Testis (tissue), 3 donors: ENCODE data around the gene SLC25A36. TPM values are rescaled to one million over a fixed set of nuclear protein-coding genes. Genes with fewer than 3 reads are reported as not detected.
A peak's percentile ranks its signal among the peaks of the same experiment; 100 is the strongest.
"Not testable (repeated sequence)": the region's sequence is repeated elsewhere in the genome, so short reads cannot be mapped to it uniquely, and the experiment has no call there.

Source experiments
- DNase-seq: peaks from one replicate; pipeline ENCODE4 v3.0.0-alpha.2; 2019
- H3K27ac ChIP-seq, 2 donors: fragments of 200-600 bp; sonication (generic); one replicate each; pipeline ENCODE4 v1.5.1; 2019
- H3K27me3 ChIP-seq: fragments of 200-600 bp; sonication (generic); one replicate; pipeline ENCODE4 v1.5.1; 2019
- H3K36me3 ChIP-seq: fragments of 200-600 bp; sonication (generic); one replicate; pipeline ENCODE4 v1.5.1; 2017; ENCODE audit warnings: low read depth; ENCODE audit errors: missing control alignments
- H3K4me1 ChIP-seq: fragments of 200-600 bp; sonication (generic); one replicate; pipeline ENCODE4 v1.5.1; 2019
- H3K4me3 ChIP-seq, 2 donors: fragments of 200-600 bp; sonication (generic); one replicate each; pipeline ENCODE4 v1.5.1; 2017 to 2019
- H3K9me3 ChIP-seq: fragments of 200-600 bp; sonication (generic); one replicate; pipeline ENCODE4 v1.5.1; 2017
- CTCF ChIP-seq, 3 experiments: fragments of 450-650 bp in 2 of 3; fragments of 200-600 bp in 1 of 3; sonication (generic) in 1 of 3; IDR thresholded peaks; one replicate each; pipeline ENCODE4 v1.5.1; 2016 to 2019; ENCODE audit warnings: antibody characterized with exemption in 3 of 3, mild to moderate bottlenecking in 2 of 3, moderate library complexity in 1 of 3
- POLR2A ChIP-seq: fragments of 450-650 bp; IDR thresholded peaks from one replicate; pipeline ENCODE4 v1.6.1; 2017; ENCODE audit warnings: antibody characterized with exemption, mild to moderate bottlenecking, moderate library complexity
- WGBS, 2 donors: methylation state at CpG; one replicate each; pipeline ENCODE4 v1.1.5; 2018; 5-methylcytosine and 5-hydroxymethylcytosine counted together
- intact Hi-C: fragments of 100-400 bp; cut with DNase I; formaldehyde crosslinking; loops from one replicate; pipeline ENCODE4 v1.15.1; 2023; ENCODE audit warnings: low total_unique reads
- polyA plus RNA-seq: library from polyadenylated mRNA; stranded (reverse); fragments of 350-450 nt; fragmentation: Illumina TruSeq; extraction: RNeasy Lipid Tissue Mini Kit (QIAGEN cat#74804); gene quantifications from one replicate; pipeline ENCODE4 v1.2.3, GENCODE V29; 2014; ENCODE audit warnings: low read depth, low replicate concordance; ENCODE audit not compliant: insufficient read depth
- total RNA-seq, 2 donors: library from RNA; depleted of rRNA; stranded (reverse); fragments of >200 nt; gene quantifications; one replicate each; pipeline ENCODE4 v1.2.3, GENCODE V29; 2016

The SLC25A36 gene
- total and polyA plus RNA-seq, 3 donors from 2014 or later, result 56.8 to 162 (median 109) TPM

GRCh38 chr3:140948460-140949249 is 7.0 kb downstream of the SLC25A36 start:
- Histone ChIP-seq H3K27ac (peak overlapping the region; percentile 55 to 64), H3K9me3 (no peaks in the 10 kb centered on the region), H3K36me3 (no peaks in the 10 kb centered on the region), H3K4me3 (no peak overlapping the region), H3K4me1 (peaks cover 39% of the 10 kb centered on the region), H3K27me3 (no peaks in the 10 kb centered on the region)
- TF ChIP-seq POLR2A (no peak), CTCF (IDR thresholded peaks at IDR 0.05) (no peak)
- WGBS, 2 donors, result 72 to 82% methylated on average over 5 of the region's 5 CpGs
- no peak for DNase-seq
- intact Hi-C loops, result no loop called here

GRCh38 chr3:140950144-140950543 is 8.5 kb downstream of the SLC25A36 start:
- no peaks in the 10 kb centered on the region for H3K9me3 ChIP-seq
- intact Hi-C loops, result no loop called here
- TF ChIP-seq CTCF (IDR thresholded peaks at IDR 0.05) (no peak), POLR2A (no peak)
- peaks cover 26% of the 10 kb centered on the region for H3K4me1 ChIP-seq
- DNase-seq, result no peak
- no peaks in the 10 kb centered on the region for H3K27me3 ChIP-seq
- H3K4me3 ChIP-seq, result no peak overlapping the region
- peak overlapping the region; percentile 31 to 55 for H3K27ac ChIP-seq
- 86 to 88% methylated on average over 1 of the region's 1 CpG for WGBS, 2 donors
- H3K36me3 ChIP-seq, result no peaks in the 10 kb centered on the region

GRCh38 chr3:140950863-140951262 is 9.2 kb downstream of the SLC25A36 start:
- Histone ChIP-seq H3K27me3 (no peaks in the 10 kb centered on the region), H3K9me3 (no peaks in the 10 kb centered on the region), H3K36me3 (no peaks in the 10 kb centered on the region), H3K4me3 (no peak overlapping the region), H3K27ac (peak overlapping the region; percentile 31 to 55), H3K4me1 (peaks cover 21% of the 10 kb centered on the region)
- TF ChIP-seq POLR2A (no peak), CTCF (IDR thresholded peaks at IDR 0.05) (no peak)
- no peak for DNase-seq
- intact Hi-C loops, result no loop called here
- WGBS, 2 donors, result 54 to 63% methylated on average over 2 of the region's 2 CpGs

GRCh38 chr3:140951750-140952149 is 10.1 kb downstream of the SLC25A36 start:
- intact Hi-C loops, DNase-seq, H3K4me3 ChIP-seq, H3K27me3 ChIP-seq, H3K9me3 ChIP-seq, H3K36me3 ChIP-seq: not testable (repeated sequence)
- WGBS, 2 donors, result 86% methylated on average over 5 of the region's 5 CpGs
- peak overlapping the region; percentile 31 to 34 for H3K27ac ChIP-seq
- peaks cover 21% of the 10 kb centered on the region for H3K4me1 ChIP-seq

GRCh38 chr3:140953028-140953960 is 11.7 kb downstream of the SLC25A36 start:
- no peak overlapping the region for H3K4me3 ChIP-seq
- intact Hi-C loops, result no loop called here
- no peaks in the 10 kb centered on the region for H3K36me3 ChIP-seq
- no peak for DNase-seq
- no peaks in the 10 kb centered on the region for H3K9me3 ChIP-seq
- H3K4me1 ChIP-seq, result peaks cover 21% of the 10 kb centered on the region
- no peaks in the 10 kb centered on the region for H3K27me3 ChIP-seq
- H3K27ac ChIP-seq, result peak overlapping the region in 1 of 2 donors; percentile 22
- TF ChIP-seq CTCF (IDR thresholded peaks at IDR 0.05) (no peak), POLR2A (no peak)
- 73 to 87% methylated on average over 5 of the region's 5 CpGs for WGBS, 2 donors
